ENCODE measurements around the gene FYCO1.

FYCO1 gene

GRCh38 chr3:45990181-45990580 is 5.4 kb downstream of the FYCO1 start:
- Histone ChIP-seq H3K27ac (no peak overlapping the region), H3K9me3 (ENCODE audit: severe bottlenecking) (no peaks in the 10 kb centered on the region), H3K27me3 (ENCODE audit: insufficient read depth, low read depth, severe bottlenecking) (no peaks in the 10 kb centered on the region), H3K36me3 (peaks cover 22% of the 10 kb centered on the region), H3K4me3 (ENCODE audit: low read depth, low read length) (no peak overlapping the region)
- no peak for DNase-seq
- no peak for TF ChIP-seq CTCF (IDR thresholded peaks at IDR 0.05; ENCODE audit: low read depth, low read length)

- TF ChIP-seq CTCF (IDR thresholded peaks at IDR 0.05; ENCODE audit: low read depth, low read length): no peak
- Histone ChIP-seq H3K9me3 (ENCODE audit: severe bottlenecking) (no peaks in the 10 kb centered on the region), H3K4me3 (ENCODE audit: low read depth, low read length) (no peak overlapping the region), H3K27me3 (ENCODE audit: insufficient read depth, low read depth, severe bottlenecking) (no peaks in the 10 kb centered on the region), H3K36me3 (peaks cover 32% of the 10 kb centered on the region), H3K27ac (no peak overlapping the region)
- no peak for DNase-seq
Observed at GRCh38 chr3:45988804-45989203, 6.8 kb downstream of the FYCO1 start.

- no peak for TF ChIP-seq CTCF (IDR thresholded peaks at IDR 0.05; ENCODE audit: low read depth, low read length)
- H3K4me3 ChIP-seq (ENCODE audit: low read depth, low read length): no peak overlapping the region
- H3K9me3 ChIP-seq (ENCODE audit: severe bottlenecking): no peaks in the 10 kb centered on the region
- no peaks in the 10 kb centered on the region for H3K27me3 ChIP-seq (ENCODE audit: insufficient read depth, low read depth, severe bottlenecking)
- no peak for DNase-seq
- no peak overlapping the region for H3K27ac ChIP-seq
- H3K36me3 ChIP-seq: peaks cover 37% of the 10 kb centered on the region
Observed at GRCh38 chr3:45988362-45988761, 7.3 kb downstream of the FYCO1 start.

DNA sequence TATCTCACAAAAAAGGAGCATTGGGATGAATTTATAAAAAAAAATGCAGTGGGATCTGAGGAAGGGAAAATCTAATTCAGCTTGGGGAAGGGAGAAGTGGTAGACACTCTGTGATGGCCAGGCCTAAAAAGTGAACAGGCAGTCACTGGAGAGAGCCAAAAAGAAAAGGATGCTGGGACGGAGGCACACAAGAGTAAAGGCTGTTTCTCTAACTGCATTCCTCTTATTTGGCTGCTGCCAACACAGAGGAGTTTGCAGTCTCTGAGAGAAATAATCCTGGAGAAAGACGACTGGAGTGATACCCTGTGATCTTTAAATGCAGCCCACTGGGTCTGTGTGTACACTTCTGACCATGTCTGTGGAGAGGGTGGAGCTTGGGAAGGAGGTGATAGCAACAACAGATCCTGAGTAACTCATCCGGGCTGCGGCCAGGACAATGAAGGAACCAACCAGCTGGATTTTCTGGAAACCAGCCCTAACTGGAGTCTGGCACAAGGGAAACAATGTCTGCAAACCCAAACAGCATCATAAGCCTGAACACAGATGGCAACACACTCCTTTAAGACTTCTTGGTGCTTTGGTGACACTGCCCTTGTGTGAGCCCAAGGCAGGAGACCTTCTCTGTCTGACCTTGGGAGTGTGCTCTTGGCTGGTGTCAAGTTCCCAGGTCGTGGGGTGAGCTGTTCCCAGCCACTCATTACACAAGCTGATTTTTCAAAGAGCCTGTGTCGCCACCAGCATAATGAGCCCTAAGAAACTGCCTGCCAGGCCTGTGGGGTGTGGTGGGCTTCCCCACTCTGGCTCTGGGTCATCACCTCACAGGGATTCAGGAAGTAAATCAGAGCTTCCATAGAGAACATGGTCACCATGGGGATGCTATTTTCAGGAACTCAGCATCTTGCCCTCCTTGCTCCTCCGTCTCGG is 8.0 kb downstream of the FYCO1 start:
- no peak overlapping the region for H3K27ac ChIP-seq

DNA sequence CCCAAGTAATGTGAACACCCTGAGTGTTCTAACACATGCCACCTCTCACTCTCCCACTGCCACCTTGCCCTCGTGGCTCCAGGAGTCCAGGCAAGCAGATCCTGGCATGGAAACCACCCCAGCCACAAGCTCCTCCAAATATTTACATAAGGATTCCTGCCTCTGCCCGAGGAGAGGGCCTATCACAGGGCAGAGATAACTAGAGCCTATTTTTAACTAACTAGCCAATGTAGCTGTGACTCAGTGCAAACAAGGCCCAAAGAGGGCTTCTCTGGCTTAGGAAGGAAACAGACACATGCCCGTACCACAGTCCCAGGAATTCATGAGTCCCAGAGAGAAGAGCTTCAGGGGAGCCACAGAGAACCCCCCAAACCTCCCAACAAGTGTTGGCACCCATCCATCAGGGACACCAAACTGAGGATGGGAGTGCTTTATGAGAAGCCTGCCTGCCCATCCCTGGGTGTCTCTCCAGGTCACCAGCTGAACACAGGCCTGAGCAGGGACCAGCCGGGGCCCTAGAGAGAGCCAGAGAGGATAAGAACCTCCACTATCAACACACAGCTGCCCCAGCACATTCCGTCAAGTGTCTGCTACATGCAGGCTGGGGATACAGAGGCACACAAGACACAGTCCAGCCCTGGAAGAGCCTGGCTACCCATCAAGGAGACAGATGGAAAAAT is 9.2 kb downstream of the FYCO1 start:
- no peak overlapping the region for H3K27ac ChIP-seq
- H3K4me3 ChIP-seq (ENCODE audit: low read depth, low read length): no peak overlapping the region
- no peak for DNase-seq
- no peaks in the 10 kb centered on the region for H3K27me3 ChIP-seq (ENCODE audit: insufficient read depth, low read depth, severe bottlenecking)
- H3K36me3 ChIP-seq: peaks cover 51% of the 10 kb centered on the region
- no peaks in the 10 kb centered on the region for H3K9me3 ChIP-seq (ENCODE audit: severe bottlenecking)
- no peak for TF ChIP-seq CTCF (IDR thresholded peaks at IDR 0.05; ENCODE audit: low read depth, low read length)

More for the DNA sequence above, 8.0 kb downstream of the FYCO1 start:
- H3K36me3 ChIP-seq: peaks cover 41% of the 10 kb centered on the region
- no peak overlapping the region for H3K4me3 ChIP-seq (ENCODE audit: low read depth, low read length)
- no peak for TF ChIP-seq CTCF (IDR thresholded peaks at IDR 0.05; ENCODE audit: low read depth, low read length)
- no peaks in the 10 kb centered on the region for H3K9me3 ChIP-seq (ENCODE audit: severe bottlenecking)
- no peak for DNase-seq
- H3K27me3 ChIP-seq (ENCODE audit: insufficient read depth, low read depth, severe bottlenecking): no peaks in the 10 kb centered on the region

Measured in WERI-Rb-1 (cell line).